G401.6 (cell line): ENCODE data around the gene MPV17L2.
A peak's percentile ranks its signal among the peaks of the same experiment; 100 is the strongest.
"Not testable (repeated sequence)": the region's sequence is repeated elsewhere in the genome, so short reads cannot be mapped to it uniquely, and the experiment has no call there.

Experiments
- FAIRE-seq: peaks from 2 replicates; lab custom pipeline; 2012; peaks lifted over from hg19 to GRCh38; lab: Jason Lieb, UNC

Gene MPV17L2

GRCh38 chr19:18193388-18194180, 566 bp downstream of the MPV17L2 start:
- FAIRE-seq = no peak

DNA sequence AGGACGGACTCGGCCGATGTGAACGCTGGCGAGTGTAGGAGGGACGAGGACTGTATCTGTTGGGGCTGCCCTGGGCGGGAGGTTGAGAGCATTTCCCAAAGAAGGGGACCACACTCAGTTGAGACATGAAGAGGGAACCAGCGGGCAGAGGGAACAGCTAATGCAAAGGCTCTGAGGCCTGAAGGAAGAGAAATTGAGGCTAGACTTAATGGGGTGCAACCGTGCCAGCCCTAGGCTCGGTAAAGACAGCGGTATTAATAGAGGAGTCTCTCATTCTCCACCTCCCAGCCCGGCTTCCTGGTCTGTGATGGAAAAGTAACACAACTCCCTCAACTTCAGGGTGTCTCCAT, 1.1 kb downstream of the MPV17L2 start:
- FAIRE-seq = no peak

DNA sequence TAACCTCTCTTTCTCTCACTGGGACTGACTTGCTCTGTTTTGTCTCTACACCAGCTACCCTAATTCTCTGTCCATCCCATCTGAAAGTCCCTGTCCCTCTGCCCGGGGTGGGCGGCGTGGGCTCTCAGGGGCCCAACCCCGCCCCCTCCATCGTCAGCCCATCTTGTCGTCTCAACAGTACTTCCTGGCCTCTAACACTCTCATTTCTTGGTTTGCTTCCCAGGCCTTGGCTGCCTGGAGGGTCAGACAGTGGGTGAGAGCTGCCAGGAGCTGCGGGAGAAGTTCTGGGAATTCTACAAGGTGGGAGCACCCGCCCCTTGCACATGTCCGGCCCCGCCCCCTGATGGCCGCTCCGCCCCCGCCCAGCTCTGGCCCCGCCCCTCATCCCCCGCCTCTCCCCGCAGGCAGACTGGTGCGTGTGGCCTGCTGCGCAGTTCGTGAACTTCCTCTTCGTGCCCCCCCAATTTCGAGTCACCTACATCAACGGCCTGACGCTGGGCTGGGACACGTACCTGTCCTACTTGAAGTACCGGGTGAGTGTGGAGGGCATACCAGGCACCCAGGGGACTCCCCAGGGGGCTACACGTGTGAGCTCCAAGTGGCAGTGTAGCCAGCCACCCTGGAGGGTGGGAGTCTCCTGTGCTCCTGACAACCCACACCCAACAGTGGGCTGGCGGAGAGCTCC, 1.7 kb downstream of the MPV17L2 start:
- FAIRE-seq = no peak

GRCh38 chr19:18196511-18196845, 3.5 kb downstream of the MPV17L2 start:
- FAIRE-seq = no peak

DNA sequence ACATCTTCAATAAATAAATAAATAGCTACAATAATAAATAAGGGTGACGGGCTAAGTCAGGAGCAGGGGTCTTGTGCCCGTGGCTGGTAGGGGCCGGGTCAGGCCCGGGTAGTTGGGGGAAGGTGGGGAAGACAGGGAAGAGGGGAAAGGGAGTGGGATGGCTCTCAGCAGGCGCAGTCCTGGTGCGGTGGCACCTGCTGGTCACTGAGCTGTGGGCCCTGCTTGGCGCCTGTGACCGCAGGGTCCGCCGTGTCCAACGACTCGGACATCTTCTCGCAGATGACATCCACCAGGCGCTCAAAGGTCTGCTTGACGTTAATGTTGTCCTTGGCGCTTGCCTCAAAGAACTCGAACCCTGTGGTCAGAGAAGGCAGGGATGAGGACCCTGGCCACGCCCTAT, 4.3 kb downstream of the MPV17L2 start:
- no peak for FAIRE-seq

- FAIRE-seq = no peak
Observed at GRCh38 chr19:18197941-18198340, 4.9 kb downstream of the MPV17L2 start.

DNA sequence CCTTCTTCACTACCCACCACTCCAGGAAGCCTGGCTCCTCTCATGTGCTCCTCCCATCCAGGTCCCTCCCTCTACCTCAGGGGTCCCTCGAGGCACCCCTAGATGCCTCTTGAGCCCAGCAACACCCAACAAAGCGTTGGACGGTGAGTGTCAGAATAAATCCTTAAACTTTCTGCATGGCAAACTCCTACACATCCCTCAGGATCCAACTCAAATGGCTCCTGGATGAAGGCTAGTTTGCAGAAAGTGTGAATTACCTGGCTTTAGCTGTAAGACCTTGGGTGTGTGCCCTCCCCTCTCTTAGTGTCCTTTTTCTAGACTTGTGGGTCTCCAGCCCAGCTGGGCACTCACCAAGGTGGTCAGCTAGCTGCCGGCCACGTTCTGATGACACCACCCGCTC, 5.4 kb downstream of the MPV17L2 start:
- FAIRE-seq = no peak

DNA sequence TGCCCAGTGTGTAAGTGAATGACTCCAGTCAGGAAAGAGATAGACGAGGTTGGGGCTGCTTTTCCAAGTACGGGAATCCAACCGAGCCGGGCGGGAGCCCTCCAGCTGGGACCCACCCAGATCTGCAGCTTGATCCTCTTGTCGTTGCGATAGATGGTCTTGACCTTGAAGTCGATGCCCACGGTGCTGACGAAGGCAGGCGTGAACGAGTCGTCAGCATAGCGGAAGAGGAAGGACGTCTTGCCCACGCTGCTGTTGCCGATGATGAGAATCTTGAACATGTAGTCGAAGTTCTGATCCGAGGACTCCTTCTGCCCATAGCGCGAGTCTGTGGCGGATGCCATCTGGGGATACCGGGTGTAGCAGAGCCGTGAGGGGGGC, 9.4 kb downstream of the MPV17L2 start:
- FAIRE-seq = no peak

GRCh38 chr19:18202778-18203407, 9.9 kb downstream of the MPV17L2 start:
- no peak for FAIRE-seq

GRCh38 chr19:18203408-18203862, 10.4 kb downstream of the MPV17L2 start:
- no peak for FAIRE-seq

DNA sequence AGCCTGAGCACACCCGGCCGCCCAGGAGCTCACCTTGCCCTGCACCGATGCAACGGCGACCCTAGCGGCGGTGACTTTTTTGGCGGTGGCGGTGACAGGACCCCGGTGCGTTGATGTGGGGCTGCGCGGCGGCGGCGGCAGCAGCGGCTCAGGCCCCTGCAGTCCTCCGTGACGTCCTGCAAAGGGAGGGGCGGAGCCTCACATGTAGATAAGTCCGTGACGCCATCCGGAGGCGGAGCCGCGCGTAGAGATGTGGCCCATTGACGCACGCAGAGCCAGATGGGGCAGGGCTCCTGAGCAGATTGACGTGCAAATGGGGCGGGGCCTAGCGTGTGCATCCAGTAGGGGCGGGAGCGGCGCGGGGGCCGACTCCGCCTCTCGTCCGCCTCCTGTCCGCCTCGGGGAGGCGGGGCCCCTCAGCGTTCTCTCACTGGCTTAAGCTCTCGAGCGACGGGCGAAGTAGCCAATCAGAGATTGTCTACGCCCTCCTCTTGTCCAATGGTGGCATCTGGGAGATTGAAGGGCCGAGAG, 10.9 kb downstream of the MPV17L2 start, which contains the start of gene RAB3A:
Gene RAB3A (minus strand): TSS at position 180 of the 531 bp plus-strand sequence. CDS start 1,302 bp downstream, outside the sequence.
- FAIRE-seq = peak; percentile 99

- no peak for FAIRE-seq
Observed at GRCh38 chr19:18204394-18205199, 11.6 kb downstream of the MPV17L2 start.

GRCh38 chr19:18205200-18205892, 12.3 kb downstream of the MPV17L2 start:
- FAIRE-seq = no peak

- FAIRE-seq = no peak
Observed at GRCh38 chr19:18206018-18206417, 13.0 kb downstream of the MPV17L2 start.

DNA sequence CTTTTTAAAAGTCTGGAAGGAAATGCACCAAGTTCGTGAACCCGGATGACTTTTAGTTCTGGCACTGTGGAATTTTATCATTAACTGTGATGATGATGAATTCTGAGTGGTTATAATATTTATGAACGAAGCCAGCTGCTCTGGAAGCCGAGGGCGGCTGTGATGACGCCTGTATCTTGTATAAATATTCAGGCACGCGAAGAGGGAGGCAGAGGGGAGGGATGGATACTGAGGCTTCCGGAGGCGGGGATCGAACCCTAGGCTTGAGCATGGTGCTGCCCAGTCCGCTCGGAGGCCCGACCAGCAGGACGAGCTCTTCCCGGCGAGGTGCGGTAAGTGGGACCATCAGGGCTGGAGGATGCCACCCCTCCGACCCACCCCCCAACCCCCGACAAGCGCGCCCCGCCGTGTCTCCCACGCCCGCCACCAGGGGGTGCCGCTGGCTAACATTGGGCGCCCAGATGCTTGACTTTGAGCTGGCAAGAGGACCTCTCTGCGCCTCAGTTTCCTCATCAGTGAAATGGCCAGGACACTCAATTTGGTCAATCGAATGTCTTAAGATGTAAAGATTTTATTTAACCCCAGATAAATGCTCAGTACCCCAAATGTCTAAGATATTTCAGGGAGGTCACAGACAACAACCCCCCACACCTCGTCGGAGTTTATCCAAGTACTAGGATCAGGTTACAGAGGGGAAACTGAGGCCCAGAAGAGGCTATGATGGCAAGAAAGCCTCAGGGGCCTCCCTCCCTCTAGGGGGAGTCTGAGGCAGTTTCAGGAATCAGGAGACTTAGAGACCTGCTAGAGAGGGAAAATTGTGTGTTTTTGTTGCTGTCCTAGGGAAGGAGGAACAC, 15.3 kb downstream of the MPV17L2 start:
- FAIRE-seq = no peak

DNA sequence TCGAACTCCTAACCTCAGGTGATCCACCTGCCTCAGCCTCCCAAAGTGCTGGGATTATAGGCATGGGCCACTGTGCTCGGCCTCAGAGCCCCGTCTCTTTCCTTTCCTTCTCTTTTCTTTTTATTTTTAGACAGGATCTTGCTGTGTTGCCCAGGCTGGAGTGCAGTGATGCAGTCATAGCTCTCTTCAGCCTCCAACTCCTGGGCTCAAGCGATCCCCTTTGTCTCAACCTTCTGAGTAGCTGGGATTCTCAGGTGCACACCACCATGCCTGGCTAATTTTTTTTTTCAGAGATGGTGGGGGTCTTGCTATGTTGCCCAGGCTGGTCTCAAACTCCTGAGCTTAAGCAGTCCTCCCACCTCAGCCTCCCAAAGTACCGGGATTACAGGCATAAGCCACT, 16.9 kb downstream of the MPV17L2 start:
- not testable (repeated sequence) for FAIRE-seq

DNA sequence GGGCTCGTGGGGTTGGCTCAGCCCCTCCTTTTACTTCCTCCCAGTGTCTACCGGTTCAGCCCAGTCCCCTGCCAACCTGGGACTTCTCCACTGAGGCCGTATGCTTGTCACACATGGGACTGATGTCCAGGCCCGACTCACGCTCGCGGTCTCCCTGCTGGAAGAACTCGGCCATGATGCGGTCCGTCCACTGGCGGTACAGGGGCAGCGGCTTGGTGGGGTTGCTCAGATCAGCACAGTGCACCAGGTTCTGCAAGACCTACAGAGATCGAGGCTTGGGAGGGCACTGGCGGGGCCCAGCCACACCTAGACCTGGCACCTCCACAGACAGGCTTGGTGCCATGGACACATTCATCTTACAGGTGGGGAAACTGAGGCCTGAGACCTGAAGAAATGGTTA, 18.7 kb downstream of the MPV17L2 start:
- no peak for FAIRE-seq

DNA sequence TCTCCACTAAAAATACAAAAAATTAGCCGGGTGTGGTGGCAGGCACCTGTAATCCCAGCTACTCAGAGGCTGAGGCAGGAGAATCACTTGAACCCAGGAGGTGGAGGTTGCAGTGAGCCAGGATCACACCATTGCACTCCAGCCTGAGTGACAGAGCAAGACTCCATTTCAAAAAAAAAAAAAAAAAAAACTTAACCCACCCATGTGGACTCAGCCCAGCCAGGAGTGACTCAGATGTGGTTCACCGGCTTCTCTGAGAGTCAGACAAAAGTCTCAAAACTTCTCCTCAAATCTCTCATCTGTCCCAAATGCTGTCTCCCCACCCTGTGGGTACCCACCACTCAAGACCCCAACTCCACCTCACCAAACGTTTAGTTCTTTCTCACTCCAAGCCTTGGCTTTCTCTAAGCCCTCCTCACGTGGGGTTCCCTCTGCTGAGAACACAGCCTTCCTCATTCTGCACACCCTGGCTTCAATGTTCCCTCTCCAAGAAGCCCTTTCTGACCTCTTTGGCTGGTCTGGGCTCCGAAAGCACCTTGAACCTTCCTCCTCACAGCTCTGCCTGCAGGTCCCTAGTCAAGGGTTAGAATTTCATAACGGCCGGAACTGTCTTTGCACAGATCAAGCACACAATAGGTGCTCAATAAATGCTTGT, 21.9 kb downstream of the MPV17L2 start:
- FAIRE-seq = no peak

DNA sequence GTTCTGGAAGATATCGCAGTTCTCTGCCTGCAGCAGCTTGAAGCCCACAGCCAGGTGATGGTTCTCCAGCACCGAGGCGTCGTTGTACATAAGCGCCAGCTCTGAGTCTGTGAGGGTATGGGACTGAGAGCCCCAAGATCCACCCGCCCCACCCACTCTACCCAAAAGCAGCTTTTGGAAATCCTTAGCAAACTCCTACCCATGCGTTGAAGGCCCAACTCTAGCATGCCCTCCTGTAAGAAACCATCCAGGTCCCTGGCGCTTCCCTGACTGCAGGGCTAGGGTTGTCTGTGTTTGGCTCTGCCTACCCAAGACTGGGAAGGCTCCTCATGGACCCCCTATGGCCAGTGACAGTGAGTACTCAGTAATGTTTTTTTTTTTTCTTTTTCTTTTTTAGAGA, 23.8 kb downstream of the MPV17L2 start:
- FAIRE-seq = no peak

GRCh38 chr19:18218159-18218558, 25.1 kb downstream of the MPV17L2 start:
- FAIRE-seq = no peak
